AG20443 (cell line): ENCODE results near the gene URI1.
"Not testable (repeated sequence)": the region's sequence is repeated elsewhere in the genome, so short reads cannot be mapped to it uniquely, and the experiment has no call there.

Experiments used
- DNase-seq: peaks from one replicate; pipeline ENCODE4 v3.0.0; 2012; ENCODE audit warnings: low spot score, mixed read lengths

URI1 gene, protein sequence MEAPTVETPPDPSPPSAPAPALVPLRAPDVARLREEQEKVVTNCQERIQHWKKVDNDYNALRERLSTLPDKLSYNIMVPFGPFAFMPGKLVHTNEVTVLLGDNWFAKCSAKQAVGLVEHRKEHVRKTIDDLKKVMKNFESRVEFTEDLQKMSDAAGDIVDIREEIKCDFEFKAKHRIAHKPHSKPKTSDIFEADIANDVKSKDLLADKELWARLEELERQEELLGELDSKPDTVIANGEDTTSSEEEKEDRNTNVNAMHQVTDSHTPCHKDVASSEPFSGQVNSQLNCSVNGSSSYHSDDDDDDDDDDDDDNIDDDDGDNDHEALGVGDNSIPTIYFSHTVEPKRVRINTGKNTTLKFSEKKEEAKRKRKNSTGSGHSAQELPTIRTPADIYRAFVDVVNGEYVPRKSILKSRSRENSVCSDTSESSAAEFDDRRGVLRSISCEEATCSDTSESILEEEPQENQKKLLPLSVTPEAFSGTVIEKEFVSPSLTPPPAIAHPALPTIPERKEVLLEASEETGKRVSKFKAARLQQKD

GRCh38 chr19:29941828-29942403 is at the start of gene URI1:
TSS of gene URI1 (plus strand) at chr19:29942239. CDS start at chr19:29942548, 309 bp downstream.
- DNase-seq, result peak; percentile 99

- no peak for DNase-seq
Observed at GRCh38 chr19:29893606-29894284, 48.3 kb upstream of the URI1 start.

DNA sequence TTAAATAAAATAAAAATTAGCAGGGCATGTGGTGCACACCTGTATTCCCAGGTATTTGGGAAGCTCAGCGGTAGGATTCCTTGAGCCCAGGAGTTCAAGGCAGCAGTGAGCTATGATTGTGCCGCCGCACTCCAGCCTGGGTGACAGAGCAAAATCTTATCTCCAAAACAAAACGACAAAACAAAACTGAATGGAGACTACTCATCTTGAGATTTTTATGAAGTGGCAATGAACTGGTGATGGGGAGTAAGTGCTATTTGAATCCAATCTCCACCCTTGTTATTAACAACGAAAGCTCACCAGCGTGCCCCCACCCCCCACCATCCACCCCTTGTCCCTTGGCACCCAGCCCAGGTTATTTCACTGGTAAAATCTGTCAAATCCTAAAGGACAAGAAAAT is 45.2 kb upstream of the URI1 start:
- DNase-seq, result no peak

DNA sequence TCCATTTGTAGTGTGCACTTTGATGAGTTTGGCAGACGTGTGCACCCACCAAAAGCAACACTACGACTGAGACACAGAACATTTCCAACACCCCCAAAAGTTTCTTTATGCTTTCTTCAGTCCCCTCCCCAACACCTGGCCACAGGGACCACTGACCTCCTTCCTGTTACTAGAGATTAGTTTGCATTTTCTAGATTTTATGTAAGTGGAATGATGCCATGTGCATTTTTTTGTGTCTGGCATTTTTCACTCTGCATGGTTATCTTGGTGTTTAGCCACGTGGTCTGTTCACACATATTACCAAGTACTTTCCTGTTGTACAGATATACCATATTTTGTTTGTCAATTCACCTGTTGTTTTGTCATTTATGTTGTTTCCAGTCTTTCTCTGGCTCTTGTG is 44.6 kb upstream of the URI1 start:
- no peak for DNase-seq

- DNase-seq, result no peak
Observed at GRCh38 chr19:29904017-29904416, 38.0 kb upstream of the URI1 start.

DNA sequence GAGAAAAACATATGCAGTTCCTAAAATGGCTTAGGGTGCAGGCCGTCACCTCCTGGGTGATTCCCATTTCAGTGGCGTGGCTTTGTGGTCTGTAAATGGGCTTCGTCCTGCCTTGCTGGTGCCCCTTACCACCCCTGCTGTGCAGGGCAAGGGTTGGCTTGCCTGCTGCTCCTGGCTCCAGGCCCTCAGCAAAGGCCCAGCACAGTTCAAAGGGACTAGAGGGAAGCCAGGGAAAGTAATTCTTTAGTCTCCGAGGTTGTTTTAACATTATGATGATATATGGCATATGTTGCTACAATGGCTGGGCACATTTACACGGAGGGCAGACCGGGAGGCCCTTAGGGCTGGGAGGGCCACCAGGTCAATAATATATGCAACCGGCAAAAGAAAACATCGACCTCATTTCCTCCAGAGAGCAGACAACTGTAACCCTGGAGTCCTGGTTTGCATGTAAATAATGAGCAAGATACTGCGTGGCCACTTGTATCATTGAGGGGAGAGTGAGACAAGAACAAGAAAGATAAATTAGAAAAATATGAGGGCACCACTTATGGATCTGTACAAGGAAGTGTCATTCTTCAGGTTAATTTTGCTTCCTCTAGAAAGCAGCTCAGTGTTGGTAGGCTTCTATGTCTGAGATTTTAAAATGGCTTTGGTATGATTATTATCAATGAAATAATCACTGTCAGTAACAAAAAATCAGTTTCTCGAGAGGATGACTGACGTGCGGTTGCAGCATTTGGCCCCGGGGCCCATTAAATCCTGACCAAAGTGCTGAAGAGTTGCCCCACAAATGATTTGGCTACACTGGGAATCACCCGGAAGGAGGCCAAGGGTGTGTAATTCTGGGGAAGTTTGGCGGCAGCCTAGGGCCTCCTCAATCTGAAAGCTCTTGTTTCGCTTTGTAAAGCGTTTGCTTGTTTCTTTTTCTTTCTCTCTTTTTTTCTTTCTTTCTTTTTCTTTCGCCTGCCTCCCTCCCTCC is 32.8 kb upstream of the URI1 start:
- DNase-seq, result peak; percentile 33

GRCh38 chr19:29914933-29915332 is 27.1 kb upstream of the URI1 start:
- no peak for DNase-seq

- DNase-seq, result not testable (repeated sequence)
Observed at GRCh38 chr19:29915832-29916231, 26.2 kb upstream of the URI1 start.

DNA sequence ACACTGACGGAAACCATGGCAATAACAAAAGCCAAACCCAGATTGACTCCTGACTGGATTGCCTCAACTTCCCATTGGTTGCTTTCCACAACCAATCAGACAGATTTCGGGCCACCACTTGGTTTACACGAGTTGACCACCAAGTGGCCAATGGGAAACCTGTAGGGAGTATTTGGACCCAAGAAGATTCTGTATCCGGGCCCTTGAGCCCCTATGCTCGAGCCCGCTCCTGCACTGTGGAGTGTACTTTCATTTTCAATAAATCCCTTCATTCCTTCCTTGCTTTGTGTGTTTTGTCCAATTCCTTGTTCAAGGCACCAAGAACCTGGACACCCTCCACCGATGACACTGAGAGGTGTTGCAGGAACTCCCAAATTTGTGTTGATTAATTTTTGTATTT is 24.1 kb upstream of the URI1 start:
- DNase-seq, result no peak

GRCh38 chr19:29918891-29919290 is 23.1 kb upstream of the URI1 start:
- DNase-seq, result no peak

DNA sequence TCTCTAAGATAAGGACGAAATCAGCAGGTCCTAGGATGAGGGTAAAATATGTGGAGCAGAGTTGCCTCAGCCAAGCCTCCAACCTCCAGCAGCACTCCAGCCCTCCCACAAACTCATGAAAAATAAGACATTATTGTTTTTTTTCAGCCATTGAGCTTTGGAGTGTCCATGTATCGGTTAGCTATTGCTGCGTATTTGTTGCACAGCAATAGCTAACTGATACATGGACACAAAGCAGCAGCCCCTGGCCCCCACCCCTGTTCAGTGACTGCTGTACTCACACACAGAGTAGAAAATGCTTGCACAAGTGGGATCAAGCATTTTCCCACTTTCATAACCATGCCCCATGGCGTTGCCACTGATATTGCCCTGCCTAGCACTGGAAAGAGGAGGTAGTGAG is 19.1 kb upstream of the URI1 start:
- DNase-seq, result no peak

DNA sequence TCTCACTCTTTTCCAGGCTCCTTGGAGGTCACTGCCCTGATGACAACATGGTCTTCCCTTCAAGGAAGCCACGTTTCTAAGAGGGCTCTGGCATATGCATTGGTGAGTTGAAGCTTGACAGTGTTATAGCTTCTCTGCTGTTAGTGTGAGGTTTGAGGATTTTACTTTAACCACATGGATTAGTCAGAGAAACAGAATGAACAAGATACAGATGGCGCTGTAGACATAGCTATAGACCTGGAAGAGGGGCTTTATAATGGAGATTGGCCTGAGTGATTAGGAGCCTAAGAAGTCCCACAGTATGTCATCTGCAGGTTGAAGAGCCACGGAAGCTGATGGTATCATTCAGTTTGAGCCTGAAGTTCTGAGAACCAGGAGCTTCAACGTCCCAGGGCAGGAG is 18.4 kb upstream of the URI1 start:
- no peak for DNase-seq

- DNase-seq, result no peak
Observed at GRCh38 chr19:29926031-29926430, 16.0 kb upstream of the URI1 start.

- DNase-seq, result no peak
Observed at GRCh38 chr19:29926801-29927200, 15.2 kb upstream of the URI1 start.

DNA sequence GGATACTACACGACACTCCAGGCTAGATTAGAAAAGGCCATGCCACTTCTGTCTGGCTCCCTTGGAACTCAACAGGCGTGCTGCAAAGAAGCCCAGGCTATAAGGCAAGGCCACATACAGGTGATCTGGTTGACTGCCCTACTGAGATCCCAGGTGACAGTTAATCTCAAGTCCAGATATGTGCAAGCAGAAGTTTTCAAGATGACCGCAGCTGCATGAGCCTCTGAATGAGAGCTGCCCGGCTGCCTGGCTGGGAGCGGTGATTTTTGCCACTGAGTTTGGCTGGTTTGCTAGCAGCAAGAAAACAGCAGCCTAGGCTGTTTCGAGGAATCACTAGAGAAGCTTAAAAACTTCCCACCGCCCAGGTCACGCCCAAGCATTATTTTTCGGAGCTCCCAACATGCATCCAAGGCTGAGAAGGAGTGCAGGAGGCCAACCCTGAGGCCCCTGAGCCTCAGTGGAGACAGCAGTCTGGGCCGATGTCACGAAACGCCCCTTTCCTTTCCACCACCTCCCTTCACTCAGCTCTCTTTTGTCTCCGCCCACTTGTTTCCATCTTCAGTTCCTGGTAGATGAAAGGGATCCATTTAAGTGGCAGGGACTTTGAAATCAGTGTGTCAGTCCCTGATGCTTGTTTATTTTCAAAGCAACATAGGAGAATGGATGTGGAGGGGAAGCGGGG is 14.0 kb upstream of the URI1 start:
- no peak for DNase-seq

DNA sequence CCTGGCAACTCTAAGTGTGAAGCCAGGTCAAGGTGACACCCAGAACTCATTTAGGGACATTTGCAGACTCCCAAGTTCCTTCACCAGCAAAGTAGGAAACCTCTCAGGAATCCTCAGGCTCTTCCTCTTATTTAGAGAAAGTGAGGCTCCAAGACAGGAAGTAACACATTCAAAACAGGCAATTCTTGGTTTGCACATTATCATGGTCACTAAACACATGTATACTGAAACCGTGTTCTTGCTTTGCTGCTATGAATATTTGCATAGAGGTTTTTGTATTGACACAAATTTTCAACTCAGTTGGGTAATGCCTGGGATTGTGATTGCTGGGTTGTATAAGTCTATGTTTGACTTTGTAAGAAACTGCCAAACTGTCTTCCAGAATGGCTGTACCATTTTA is 13.2 kb upstream of the URI1 start:
- DNase-seq, result no peak

DNA sequence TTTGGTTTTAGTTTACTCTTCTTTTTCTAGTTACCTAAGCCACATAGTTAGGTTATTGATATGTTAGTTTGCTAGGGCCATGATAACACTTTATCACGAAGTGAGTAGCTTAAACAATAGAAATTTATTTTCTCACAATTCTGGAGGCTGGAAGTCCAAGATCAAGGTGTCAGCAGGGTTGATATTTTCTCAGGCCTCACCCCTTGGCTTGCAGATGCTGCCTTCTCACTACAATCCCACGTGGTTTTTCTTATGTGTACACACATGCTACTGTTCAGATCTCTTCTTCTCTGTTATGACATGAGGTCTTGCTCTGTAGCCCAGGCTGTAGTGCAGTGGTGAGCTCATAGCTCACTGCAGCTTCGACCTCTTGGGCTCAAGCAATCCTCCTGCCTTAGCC is 7.8 kb upstream of the URI1 start:
- DNase-seq, result no peak

GRCh38 chr19:29934781-29935180 is 7.3 kb upstream of the URI1 start:
- no peak for DNase-seq

GRCh38 chr19:29936409-29936808 is 5.6 kb upstream of the URI1 start:
- DNase-seq, result no peak

DNA sequence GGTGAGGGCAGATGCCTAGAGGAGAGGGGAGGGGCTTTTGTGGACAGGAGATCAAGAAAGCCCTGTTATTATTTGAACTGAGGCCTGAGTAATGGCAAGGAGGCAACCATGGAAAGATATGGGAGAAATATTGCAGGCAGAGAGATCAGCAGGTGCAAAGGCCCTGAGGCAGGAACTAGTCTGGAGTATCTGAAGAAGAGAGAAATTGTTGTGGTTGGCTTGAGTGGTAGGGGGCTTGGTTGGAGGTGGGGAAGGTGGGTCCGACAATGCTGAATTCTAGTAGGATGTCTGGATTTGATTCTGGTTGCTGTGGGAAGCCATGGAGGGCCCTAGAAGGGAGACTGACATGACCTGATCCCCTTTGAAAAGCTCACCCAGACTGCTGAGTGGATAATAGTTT is 2.4 kb upstream of the URI1 start:
- no peak for DNase-seq

DNA sequence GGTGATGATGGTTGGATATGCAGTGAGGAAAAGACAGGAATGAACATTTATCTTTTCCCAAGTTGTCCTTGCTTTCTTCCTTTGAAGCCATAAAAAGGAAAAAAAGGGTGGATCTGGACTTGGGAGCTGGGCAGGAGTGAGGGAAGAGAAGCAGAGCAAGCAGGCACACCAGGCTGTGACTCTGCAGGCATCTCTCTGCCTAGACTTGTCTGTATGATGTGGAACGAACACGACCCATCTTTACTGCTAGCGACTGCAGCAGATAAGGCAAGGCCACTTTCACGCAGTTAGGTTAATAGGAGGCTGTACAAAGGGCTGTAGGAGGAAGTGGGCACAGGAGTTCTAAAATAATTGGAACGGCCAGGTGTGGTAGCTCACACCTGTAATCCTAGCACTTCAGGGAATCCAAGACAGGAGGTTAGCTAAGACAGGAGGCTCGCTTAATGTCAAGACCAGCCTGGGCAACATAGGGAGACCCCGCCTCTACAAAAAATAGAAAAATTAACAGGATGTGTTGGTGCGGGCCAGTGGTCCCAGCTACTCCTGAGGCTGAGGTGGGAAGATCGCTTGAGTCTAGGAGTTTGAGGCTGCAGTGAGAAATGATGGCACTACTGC is 961 bp upstream of the URI1 start:
- DNase-seq, result no peak
